GM12872 (cell line): ENCODE data around the gene LEFTY2.

Source experiments
- TF ChIP-seq, protein P1 (sequence below): IDR thresholded peaks from 3 replicates; pipeline ENCODE4 v1.5.1; 2011; ENCODE audit warnings: low read depth, mild to moderate bottlenecking, low read length, moderate library complexity; ENCODE audit not compliant: insufficient read depth

The LEFTY2 gene

GRCh38 chr1:225945564-225945963 is 4.5 kb upstream of the LEFTY2 start:
- TF ChIP-seq, protein P1, sequence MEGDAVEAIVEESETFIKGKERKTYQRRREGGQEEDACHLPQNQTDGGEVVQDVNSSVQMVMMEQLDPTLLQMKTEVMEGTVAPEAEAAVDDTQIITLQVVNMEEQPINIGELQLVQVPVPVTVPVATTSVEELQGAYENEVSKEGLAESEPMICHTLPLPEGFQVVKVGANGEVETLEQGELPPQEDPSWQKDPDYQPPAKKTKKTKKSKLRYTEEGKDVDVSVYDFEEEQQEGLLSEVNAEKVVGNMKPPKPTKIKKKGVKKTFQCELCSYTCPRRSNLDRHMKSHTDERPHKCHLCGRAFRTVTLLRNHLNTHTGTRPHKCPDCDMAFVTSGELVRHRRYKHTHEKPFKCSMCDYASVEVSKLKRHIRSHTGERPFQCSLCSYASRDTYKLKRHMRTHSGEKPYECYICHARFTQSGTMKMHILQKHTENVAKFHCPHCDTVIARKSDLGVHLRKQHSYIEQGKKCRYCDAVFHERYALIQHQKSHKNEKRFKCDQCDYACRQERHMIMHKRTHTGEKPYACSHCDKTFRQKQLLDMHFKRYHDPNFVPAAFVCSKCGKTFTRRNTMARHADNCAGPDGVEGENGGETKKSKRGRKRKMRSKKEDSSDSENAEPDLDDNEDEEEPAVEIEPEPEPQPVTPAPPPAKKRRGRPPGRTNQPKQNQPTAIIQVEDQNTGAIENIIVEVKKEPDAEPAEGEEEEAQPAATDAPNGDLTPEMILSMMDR: no peak

- TF ChIP-seq, protein P1: no peak
These were observed 3.9 kb upstream of the LEFTY2 start for GRCh38 chr1:225944951-225945350.

- TF ChIP-seq, protein P1: no peak
These were observed 3.4 kb upstream of the LEFTY2 start for GRCh38 chr1:225944387-225944786.

- TF ChIP-seq, protein P1: no peak
These were observed 2.6 kb upstream of the LEFTY2 start for GRCh38 chr1:225943582-225943981.

DNA sequence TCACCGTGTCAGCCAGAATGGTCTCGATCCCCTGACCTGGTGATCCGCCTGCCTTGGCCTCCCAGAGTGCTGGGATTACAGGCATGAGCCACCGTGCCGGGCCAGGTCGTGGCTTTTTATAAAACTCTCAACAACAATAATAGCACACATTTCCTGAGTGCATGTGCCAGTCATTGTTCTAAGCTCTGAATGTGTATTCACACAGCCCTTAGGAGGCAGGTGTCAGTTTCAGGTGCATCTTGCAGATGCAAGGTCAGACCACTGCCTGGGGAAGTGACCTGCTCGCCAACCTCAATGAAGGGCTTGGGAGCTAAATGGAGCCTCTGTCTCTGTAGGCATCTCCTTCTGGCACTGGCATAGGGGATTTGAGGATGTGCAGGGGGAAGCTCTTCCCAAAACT is 1.6 kb upstream of the LEFTY2 start:
- TF ChIP-seq, protein P1: no peak

DNA sequence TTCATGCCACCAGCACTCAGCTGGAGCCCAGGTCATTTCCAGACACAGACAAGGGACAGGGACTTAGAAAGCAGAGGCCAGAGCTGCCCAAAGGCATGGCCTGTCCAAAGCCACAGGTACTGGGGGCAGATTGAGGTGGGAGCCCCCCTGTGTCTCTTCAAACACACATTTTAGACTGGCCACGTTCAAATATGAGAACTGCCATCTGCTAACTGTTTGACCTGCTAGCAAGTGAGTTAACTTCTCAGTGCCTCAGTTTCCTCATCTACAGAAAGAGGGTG is 862 bp upstream of the LEFTY2 start:
- TF ChIP-seq, protein P1: no peak

DNA sequence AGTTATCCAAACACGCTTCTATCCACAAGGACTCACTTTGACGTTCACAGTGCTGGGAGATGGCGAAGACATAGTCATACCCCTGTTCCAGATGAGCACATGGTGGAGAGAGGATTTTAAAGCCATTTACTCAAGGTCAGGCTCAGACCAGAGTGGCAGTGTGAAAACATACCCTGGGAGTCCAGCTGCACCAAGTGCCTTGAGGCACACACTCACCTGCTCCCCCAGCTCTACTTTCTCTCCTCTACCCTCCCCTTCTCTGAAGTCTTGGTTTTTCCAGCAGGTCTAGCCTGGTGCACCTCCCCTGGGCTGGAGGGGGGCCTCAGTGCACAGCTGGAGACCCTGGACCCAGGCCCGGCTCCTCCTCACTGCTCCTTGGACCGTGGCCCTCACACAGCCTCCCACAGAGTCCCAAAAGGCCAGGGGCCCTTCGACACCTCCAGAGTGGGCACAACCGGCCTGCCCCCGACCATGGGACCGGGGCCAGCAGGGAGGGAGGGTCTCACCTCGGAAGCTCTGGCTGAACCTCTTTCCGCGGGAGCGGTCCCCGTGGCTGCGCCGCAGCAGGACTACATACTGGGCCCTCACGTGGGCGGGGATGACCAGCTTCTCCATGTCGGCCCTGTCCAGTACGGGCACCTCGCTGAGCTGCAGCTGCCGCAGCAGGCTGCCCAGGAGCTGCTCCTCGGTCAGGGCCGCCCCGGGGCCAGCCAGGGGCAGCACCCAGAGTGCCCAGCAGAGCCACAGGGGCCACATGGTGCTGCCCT is 452 bp downstream of the LEFTY2 start:
- TF ChIP-seq, protein P1: no peak
